GM10248 (cell line): Measurements from ENCODE around the gene HELZ2.
"Not testable (repeated sequence)": the region's sequence is repeated elsewhere in the genome, so short reads cannot be mapped to it uniquely, and the experiment has no call there.

Experiments used
- CTCF ChIA-PET: fragments of 300-600 bp; sonication (Branson Sonifier 250); formaldehyde crosslinking; extraction: SDS; loops from one replicate; lab custom pipeline; 2021; ENCODE audit warnings: antibody characterized with exemption; lab: Yijun Ruan, JAX
- POLR2A ChIA-PET: fragments of 350-650 bp; sonication (Branson Sonifier 250); formaldehyde crosslinking; extraction: SDS; loops from one replicate; lab custom pipeline; 2020; ENCODE audit warnings: antibody characterized with exemption; lab: Yijun Ruan, JAX
- DNase-seq: peaks from one replicate; pipeline ENCODE4 v3.0.0; 2012; ENCODE audit errors: extremely low spot score
- TF ChIP-seq, protein P1 (sequence below): IDR thresholded peaks from 2 replicates; pipeline ENCODE4 v1.5.1; 2012; ENCODE audit warnings: mild to moderate bottlenecking, low read depth; ENCODE audit errors: extremely low read depth, missing control alignments, control extremely low read depth

HELZ2 gene

DNA sequence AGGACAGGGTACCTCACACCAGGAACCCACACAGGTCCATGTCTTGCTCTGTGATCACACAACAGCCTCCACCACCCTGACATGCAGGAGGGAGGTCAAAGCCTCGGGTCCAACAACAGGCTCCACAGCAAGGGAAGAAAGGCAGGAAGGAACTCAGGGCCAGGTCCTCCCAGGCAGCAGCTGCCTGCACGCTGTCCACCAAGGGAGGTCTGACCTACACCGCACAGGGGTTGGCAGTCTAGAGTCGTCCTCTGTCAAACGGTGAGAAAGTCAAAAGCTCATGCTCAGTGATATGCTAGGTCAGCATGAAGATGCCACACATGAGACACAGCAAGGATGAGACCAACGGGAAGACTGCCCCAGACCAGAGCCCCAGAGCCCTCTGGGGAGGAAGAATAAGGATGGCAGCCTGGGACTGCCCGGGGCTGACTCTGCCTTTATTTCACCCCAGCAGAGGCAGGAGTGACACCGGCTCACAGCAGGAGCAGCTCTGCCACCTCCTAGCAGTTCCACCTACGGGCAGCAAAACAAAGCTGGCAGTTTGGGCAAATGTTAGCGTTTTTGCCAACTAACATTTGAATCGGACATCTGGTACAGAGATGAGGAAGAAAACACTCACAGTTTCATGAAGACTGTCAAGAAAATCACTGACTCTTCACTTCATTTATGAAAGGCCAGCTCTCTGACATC, 44.4 kb upstream of the HELZ2 start:
- TF ChIP-seq, protein P1, sequence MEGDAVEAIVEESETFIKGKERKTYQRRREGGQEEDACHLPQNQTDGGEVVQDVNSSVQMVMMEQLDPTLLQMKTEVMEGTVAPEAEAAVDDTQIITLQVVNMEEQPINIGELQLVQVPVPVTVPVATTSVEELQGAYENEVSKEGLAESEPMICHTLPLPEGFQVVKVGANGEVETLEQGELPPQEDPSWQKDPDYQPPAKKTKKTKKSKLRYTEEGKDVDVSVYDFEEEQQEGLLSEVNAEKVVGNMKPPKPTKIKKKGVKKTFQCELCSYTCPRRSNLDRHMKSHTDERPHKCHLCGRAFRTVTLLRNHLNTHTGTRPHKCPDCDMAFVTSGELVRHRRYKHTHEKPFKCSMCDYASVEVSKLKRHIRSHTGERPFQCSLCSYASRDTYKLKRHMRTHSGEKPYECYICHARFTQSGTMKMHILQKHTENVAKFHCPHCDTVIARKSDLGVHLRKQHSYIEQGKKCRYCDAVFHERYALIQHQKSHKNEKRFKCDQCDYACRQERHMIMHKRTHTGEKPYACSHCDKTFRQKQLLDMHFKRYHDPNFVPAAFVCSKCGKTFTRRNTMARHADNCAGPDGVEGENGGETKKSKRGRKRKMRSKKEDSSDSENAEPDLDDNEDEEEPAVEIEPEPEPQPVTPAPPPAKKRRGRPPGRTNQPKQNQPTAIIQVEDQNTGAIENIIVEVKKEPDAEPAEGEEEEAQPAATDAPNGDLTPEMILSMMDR, result no peak
- CTCF ChIA-PET, result interaction anchor here (0.8 to 3.1 kb wide), 5 partner anchors 9 to 37 kb away, joined by 3 to 9 read pairs (median 7); partner anchors contain the start of gene GMEB2
- POLR2A ChIA-PET, result no interaction called here
- DNase-seq, result no peak

DNA sequence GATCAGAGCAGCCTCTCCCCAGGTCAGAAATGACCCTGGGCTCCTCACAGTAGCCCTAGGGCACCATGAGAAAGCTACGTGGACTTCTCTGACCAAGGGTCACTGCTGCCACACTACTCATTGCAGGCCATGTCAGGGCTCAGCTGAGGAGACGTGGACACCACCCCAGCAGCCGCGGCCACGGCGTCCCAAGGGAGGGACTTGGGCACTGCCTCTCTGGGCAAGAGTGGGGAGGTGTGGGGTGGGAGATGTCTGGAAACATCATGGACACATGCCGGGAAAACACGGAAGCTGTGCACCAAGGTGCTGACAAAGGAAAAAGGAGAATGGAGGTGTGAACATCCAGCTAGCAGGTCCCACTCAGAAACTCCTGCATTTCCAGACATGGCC, 43.8 kb upstream of the HELZ2 start:
- ChIA-PET CTCF (interaction anchor here (1.0 to 3.1 kb wide), 4 partner anchors 9 to 37 kb away, joined by 3 to 9 read pairs (median 7); partner anchors contain the start of gene GMEB2), POLR2A (no interaction called here)
- TF ChIP-seq, protein P1, result no peak

DNA sequence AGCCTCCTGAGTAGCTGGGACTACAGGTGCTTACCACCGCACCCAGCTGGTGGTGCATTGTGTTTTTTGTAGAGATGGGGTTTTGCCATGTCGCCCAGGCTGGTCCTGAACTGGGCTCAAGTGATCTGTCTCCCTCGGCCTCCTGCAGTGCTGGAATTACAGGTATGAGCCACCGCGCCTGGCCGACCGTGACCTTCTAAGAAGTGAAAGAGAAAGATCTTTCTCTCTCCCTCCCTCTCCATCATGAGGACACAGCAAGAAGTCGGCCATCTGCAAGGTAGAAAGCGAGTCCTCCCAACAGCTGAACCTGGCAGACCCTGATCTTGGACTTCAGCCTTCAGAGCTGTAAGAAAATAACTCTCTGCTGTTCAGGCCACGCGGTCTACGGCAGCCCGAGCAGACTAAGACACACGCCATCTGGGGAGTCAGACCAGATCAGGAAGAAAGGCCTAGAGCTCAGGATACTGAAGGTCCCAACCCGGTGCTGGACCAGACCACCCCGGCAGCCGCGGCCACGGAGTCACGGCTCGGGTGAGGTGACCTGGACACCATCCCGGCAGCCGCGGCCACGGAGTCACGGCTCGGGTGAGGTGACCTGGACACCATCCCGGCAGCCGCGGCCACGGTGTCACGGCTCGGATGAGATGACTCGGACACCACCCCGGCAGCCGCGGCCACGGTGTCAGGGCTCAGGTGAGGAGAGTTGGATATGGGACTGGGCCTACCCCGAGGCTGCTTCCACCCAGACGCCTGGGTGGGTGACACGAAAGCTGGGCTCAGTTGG, 43.2 kb upstream of the HELZ2 start:
- TF ChIP-seq, protein P1, result no peak
- ChIA-PET CTCF (interaction anchor here (1.0 to 3.1 kb wide), 5 partner anchors 10 to 36 kb away, joined by 3 to 9 read pairs (median 7); partner anchors contain the start of gene GMEB2), POLR2A (no interaction called here)
- no peak for DNase-seq

More for the DNA sequence above, 43.8 kb upstream of the HELZ2 start:
- no peak for DNase-seq

DNA sequence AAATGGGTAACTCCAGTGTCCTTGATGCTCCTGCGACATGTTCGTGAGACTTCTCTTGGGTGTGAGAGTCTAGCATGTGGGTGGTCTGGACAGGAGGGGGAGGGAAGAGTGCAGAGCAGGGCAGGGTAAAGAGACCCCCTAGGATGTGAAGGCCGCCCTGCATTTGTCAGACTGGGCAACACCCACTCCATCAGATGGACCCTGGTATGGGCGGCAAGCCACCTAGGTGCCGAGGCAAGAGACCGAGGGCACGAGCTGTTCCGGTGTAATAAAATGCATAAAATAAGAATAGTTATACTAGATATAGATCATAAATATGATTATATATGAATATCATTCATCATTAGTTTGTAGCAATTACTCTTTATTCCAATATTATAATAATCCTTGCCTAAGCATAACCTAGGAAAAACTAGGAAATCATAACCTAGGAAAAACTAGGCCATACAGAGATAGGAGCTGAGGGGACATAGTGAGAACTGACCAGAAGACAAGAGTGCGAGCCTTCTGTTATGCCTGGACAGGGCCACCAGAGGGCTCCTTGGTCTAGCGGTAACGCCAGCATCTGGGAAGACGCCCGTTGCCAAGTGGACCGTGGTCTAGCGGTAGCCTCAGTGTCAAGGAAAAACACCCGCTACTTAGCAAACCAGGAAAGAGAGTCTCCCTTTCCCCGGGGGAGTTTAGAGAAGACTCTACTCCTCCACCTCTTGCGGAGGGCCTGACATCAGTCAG, 40.0 kb upstream of the HELZ2 start:
- DNase-seq, POLR2A ChIA-PET: not testable (repeated sequence)
- CTCF ChIA-PET, result interaction anchor here (1.3 to 1.7 kb wide), 2 partner anchors 18 to 22 kb away, joined by 3 read pairs; no protein-coding TSS in a partner anchor

DNA sequence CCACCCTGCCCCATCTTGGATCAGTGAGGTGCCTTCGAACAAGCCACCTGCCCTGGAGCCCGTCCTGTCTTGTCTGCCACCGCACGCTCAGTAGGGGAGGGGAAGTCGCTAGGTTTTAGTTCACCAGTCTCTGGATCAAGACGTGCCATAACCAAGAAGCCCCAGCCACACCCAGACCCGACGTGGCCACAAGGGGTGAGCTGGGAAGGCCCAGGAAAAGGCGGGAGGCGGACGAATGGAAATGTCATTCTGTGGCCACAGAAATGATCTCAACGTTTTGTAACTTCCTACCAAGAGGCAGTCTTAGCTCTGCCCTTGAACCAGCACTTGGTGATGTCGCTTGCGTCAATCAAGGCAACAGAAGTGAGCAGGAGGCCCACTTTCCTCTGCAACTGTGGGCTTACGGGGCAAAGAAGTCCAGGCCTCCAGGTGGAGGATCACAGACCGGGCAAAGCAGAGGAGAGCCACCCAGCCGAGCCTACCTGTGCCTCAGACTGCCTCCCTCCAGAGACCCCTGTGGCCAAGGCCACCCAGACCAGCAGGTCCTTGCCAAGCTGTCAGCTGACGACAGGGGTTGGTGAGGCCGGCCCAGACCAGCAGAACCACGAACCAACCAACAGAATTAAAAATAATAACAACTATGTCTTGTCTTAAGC, 38.4 kb upstream of the HELZ2 start:
- no peak for DNase-seq

DNA sequence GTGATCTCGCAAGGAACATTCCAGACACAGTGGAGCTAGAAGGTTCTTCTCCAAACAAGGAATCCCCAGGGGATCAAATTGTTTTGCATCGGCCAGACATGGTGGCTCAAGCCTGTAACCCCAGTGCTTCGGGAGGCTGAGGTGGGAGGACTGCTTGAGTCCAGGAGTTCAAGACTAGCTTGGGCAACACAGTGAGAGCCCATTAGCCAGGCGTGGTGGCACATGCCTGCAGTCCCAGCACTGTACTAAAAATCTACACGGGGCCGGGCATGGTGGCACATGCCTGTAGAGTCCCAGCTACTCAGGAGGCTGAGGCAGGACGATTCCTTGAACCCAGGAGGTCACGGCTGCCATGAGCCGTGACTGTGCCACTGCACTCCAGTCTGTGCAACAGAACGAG, 37.6 kb upstream of the HELZ2 start:
- TF ChIP-seq, protein P1, result no peak
- no peak for DNase-seq
- ChIA-PET POLR2A (no interaction called here), CTCF (no interaction called here)

More for the DNA sequence above, 38.4 kb upstream of the HELZ2 start:
- TF ChIP-seq, protein P1, result no peak
- ChIA-PET POLR2A (no interaction called here), CTCF (no interaction called here)
